Measurements from ENCODE around the gene KCNK16. TPM values are rescaled to one million over a fixed set of nuclear protein-coding genes. Genes with fewer than 3 reads are reported as not detected.

The KCNK16 gene
- total and polyA plus RNA-seq, 2 of the 4 experiments (the other 2 are of a cell fraction): not detected

- Histone ChIP-seq H3K79me1 (ENCODE audit: low read depth in 1 of 2, low read length in 2 of 2) (no peaks in the 10 kb centered on the region), H4K5ac (ENCODE audit: low read depth, low read length) (no peak overlapping the region), H3K23ac (ENCODE audit: low read depth, low read length) (no peak overlapping the region), H3K18ac (ENCODE audit: low read depth, low read length) (no peak overlapping the region), H2AK5ac (ENCODE audit: low read depth, low read length) (no peak overlapping the region), H3K4me3 (ENCODE audit: insufficient read depth, low read depth, low read length) (no peak overlapping the region), H3K27ac (ENCODE audit: insufficient read depth, low read length) (no peak overlapping the region), H2AFZ (replicated peaks; ENCODE audit: low read length, poor library complexity) (no peak overlapping the region), H3K4me2 (ENCODE audit: low read depth, low read length) (no peak overlapping the region), H4K8ac (ENCODE audit: low read depth in 2 of 2, low read length in 2 of 2) (no peak overlapping the region), H3K36me3 (ENCODE audit: control insufficient read depth, insufficient read depth, low read length) (no peaks in the 10 kb centered on the region), H3K14ac (replicated peaks; ENCODE audit: low read depth, low read length) (no peak overlapping the region), H2BK15ac (ENCODE audit: low read depth, low read length) (no peak overlapping the region), H3K9me1 (ENCODE audit: insufficient read depth, low read length) (no peaks in the 10 kb centered on the region), H3K9ac (ENCODE audit: low read depth, low read length) (no peak overlapping the region), H2BK120ac (ENCODE audit: low read depth, low read length) (no peak overlapping the region), H3K4ac (ENCODE audit: low read depth, low read length) (no peak overlapping the region), H4K91ac (ENCODE audit: insufficient read depth, low read depth, low read length) (no peak overlapping the region), H3K4me1 (ENCODE audit: control insufficient read depth, insufficient read depth, low read length) (no peaks in the 10 kb centered on the region), H3K9me3 (ENCODE audit: control insufficient read depth, insufficient read depth, low read length) (no peaks in the 10 kb centered on the region), H3K27me3 (ENCODE audit: control insufficient read depth, insufficient read depth, low read length) (peaks cover 2% of the 10 kb centered on the region; the same call in 1 of the 2 replicates), H4K20me1 (ENCODE audit: insufficient read depth, low read length) (no peaks in the 10 kb centered on the region), H2AK9ac (replicated peaks; ENCODE audit: low read depth, low read length, poor library complexity) (no peak overlapping the region), H2BK20ac (ENCODE audit: low read depth, low read length) (no peak overlapping the region), H2BK5ac (ENCODE audit: low read depth, low read length, poor library complexity, severe bottlenecking) (no peak overlapping the region), H3K56ac (ENCODE audit: extremely low read depth, insufficient read depth, low read length) (no peak overlapping the region)
- intact Hi-C loops (cut with micrococcal nuclease) (loop anchor here (10.0 kb wide), 2 partner anchors 1683 to 1723 kb away; no protein-coding TSS in a partner anchor), dilution Hi-C loops (cut with HindIII; ENCODE audit: low sequenced_read_pairs, unreplicated experiment) (no loop called here), in situ Hi-C loops (cut with MboI; ENCODE audit: low sequenced_read_pairs) (loop anchor here (10.0 kb wide), 1 partner anchor 973 kb away; no protein-coding TSS in a partner anchor)
- BruUV-seq (replicated peaks): no TSS peak
- WGBS, 2 experiments (ENCODE audit: extremely low coverage in 2 of 2, insufficient read length in 1 of 2): 57% methylated on average over 1 of the region's 3 CpGs; no CpG with 5 or more reads in 1 of the 2 experiments
- DNase-seq: no peak
- ChIA-PET POLR2A (ENCODE audit: unreplicated experiment) (no interaction called here), CTCF (no interaction called here)
- TF ChIP-seq SMC3 (IDR thresholded peaks at IDR 0.05; ENCODE audit: low read depth, low read length) (no peak), NFE2L2 (IDR thresholded peaks at IDR 0.05; ENCODE audit: low read depth, low read length) (peak; percentile 46; the same call in 1 of the 2 replicates)
- no peak for ATAC-seq (ENCODE audit: low read depth)
Measured at GRCh38 chr6:39341352-39341751, 18.9 kb upstream of the KCNK16 start.

Data from IMR-90 (cell line).